MM.1S (cell line): ENCODE results near the gene FGF23.
"Not testable (repeated sequence)": the region's sequence is repeated elsewhere in the genome, so short reads cannot be mapped to it uniquely, and the experiment has no call there.

Experiments
- DNase-seq: peaks from one replicate; pipeline ENCODE4 v3.0.0-alpha.2; 2015
- H2AFZ ChIP-seq: fragments of 300-600 bp; sonication (generic); 2 replicates; pipeline ENCODE4 v1.6.0; 2016; ENCODE audit warnings: antibody characterized with exemption, low read length
- H3F3A ChIP-seq: fragments of 300-600 bp; sonication (generic); 2 replicates; pipeline ENCODE4 v1.6.1; 2016; ENCODE audit warnings: mild to moderate bottlenecking, antibody characterized with exemption, low read length, moderate library complexity, mixed read lengths; ENCODE audit not compliant: insufficient read depth
- H3K27ac ChIP-seq: fragments of 300-600 bp; sonication (generic); 2 replicates; pipeline ENCODE4 v1.5.1; 2016; ENCODE audit warnings: mild to moderate bottlenecking, low read length
- H3K27me3 ChIP-seq: fragments of 300-600 bp; sonication (generic); replicated peaks from 2 replicates; pipeline ENCODE4 v1.6.0; 2016; ENCODE audit warnings: low read length; ENCODE audit not compliant: insufficient read depth
- H3K36me3 ChIP-seq: fragments of 300-600 bp; sonication (generic); replicated peaks from 2 replicates; pipeline ENCODE4 v1.6.1; 2016; ENCODE audit warnings: mild to moderate bottlenecking, low read length, mixed read lengths; ENCODE audit not compliant: insufficient read depth
- H3K4me1 ChIP-seq: fragments of 300-600 bp; sonication (generic); 2 replicates; pipeline ENCODE4 v1.6.1; 2016; ENCODE audit warnings: low read length, mixed read lengths
- H3K4me2 ChIP-seq: fragments of 300-600 bp; sonication (generic); 2 replicates; pipeline ENCODE4 v1.6.0; 2016; ENCODE audit warnings: low read depth, low read length
- H3K4me3 ChIP-seq: fragments of 300-600 bp; sonication (generic); 2 replicates; pipeline ENCODE4 v1.5.1; 2016; ENCODE audit warnings: low read length, mixed read lengths
- H3K79me2 ChIP-seq: fragments of 300-600 bp; sonication (generic); 2 replicates; pipeline ENCODE4 v1.6.1; 2016; ENCODE audit warnings: mixed run types, low read length, mixed read lengths
- H3K9ac ChIP-seq: fragments of 300-600 bp; sonication (generic); 2 replicates; pipeline ENCODE4 v1.6.1; 2016; ENCODE audit warnings: low read length, mixed read lengths
- H3K9me2 ChIP-seq: fragments of 300-600 bp; sonication (generic); replicated peaks from 2 replicates; pipeline ENCODE4 v1.6.1; 2016; ENCODE audit warnings: mild to moderate bottlenecking, low read length, mixed read lengths; ENCODE audit not compliant: insufficient read depth
- H3K9me3 ChIP-seq: fragments of 300-600 bp; sonication (generic); replicated peaks from 2 replicates; pipeline ENCODE4 v1.6.1; 2016; ENCODE audit warnings: mild to moderate bottlenecking, low read length, mixed read lengths; ENCODE audit not compliant: insufficient read depth
- H4K20me1 ChIP-seq: fragments of 300-600 bp; sonication (generic); 2 replicates; pipeline ENCODE4 v1.6.1; 2016; ENCODE audit warnings: mild to moderate bottlenecking, low read length, moderate library complexity, mixed read lengths; ENCODE audit not compliant: insufficient read depth
- CTCF ChIP-seq: fragments of 300-600 bp; sonication (generic); IDR thresholded peaks from 2 replicates; pipeline ENCODE4 v1.5.1; 2016; ENCODE audit warnings: antibody characterized with exemption, low read length, mixed read lengths
- EZH2 ChIP-seq: fragments of 300-600 bp; sonication (generic); optimal IDR thresholded peaks from 2 replicates; pipeline ENCODE3; 2017; ENCODE audit warnings: low read depth, mild to moderate bottlenecking, antibody characterized with exemption, low read length, mixed read lengths
- EZH2phosphoT487 ChIP-seq: fragments of 300-600 bp; sonication (generic); IDR thresholded peaks from 2 replicates; pipeline ENCODE4 v1.6.1; 2018; ENCODE audit warnings: antibody characterized with exemption, low read length

The FGF23 gene

GRCh38 chr12:4412465-4412864 lies 33.0 kb upstream of the FGF23 start:
- H3K4me1 ChIP-seq = no peaks in the 10 kb centered on the region
- H3K27me3 ChIP-seq = 0 out of 2 replicates have a peak, but pooled peaks cover 3% of the 10 kb centered on the region
- no peaks in the 10 kb centered on the region for H3F3A ChIP-seq
- TF ChIP-seq CTCF (no peak), EZH2phosphoT487 (no peak), EZH2 (no peak)
- no peak overlapping the region for H3K4me2 ChIP-seq
- no peak overlapping the region for H3K9ac ChIP-seq
- no peak overlapping the region for H2AFZ ChIP-seq
- H3K4me3 ChIP-seq = no peak overlapping the region
- H4K20me1 ChIP-seq = no peaks in the 10 kb centered on the region
- H3K36me3 ChIP-seq = no peaks in the 10 kb centered on the region
- H3K9me2 ChIP-seq = no peaks in the 10 kb centered on the region
- no peak overlapping the region for H3K27ac ChIP-seq
- no peaks in the 10 kb centered on the region for H3K79me2 ChIP-seq
- DNase-seq = no peak
- no peaks in the 10 kb centered on the region for H3K9me3 ChIP-seq

- Histone ChIP-seq H3K27me3 (0 out of 2 replicates have a peak, but pooled peaks cover 3% of the 10 kb centered on the region), H3K36me3 (no peaks in the 10 kb centered on the region), H3K9me2 (no peaks in the 10 kb centered on the region), H3K4me2 (no peak overlapping the region), H2AFZ (no peak overlapping the region), H3K9me3 (no peaks in the 10 kb centered on the region), H4K20me1 (no peaks in the 10 kb centered on the region), H3F3A (no peaks in the 10 kb centered on the region), H3K27ac (no peak overlapping the region), H3K79me2 (no peaks in the 10 kb centered on the region), H3K9ac (no peak overlapping the region), H3K4me3 (no peak overlapping the region), H3K4me1 (no peaks in the 10 kb centered on the region)
- TF ChIP-seq EZH2phosphoT487 = no peak
- no peak for TF ChIP-seq CTCF
- no peak for TF ChIP-seq EZH2
- DNase-seq = no peak
Observed at GRCh38 chr12:4412056-4412455, 32.5 kb upstream of the FGF23 start.

- no peaks in the 10 kb centered on the region for H3K9me3 ChIP-seq
- no peak overlapping the region for H3K4me2 ChIP-seq
- H3K27ac ChIP-seq = no peak overlapping the region
- TF ChIP-seq EZH2 (no peak), CTCF (no peak), EZH2phosphoT487 (no peak)
- H2AFZ ChIP-seq = no peak overlapping the region
- H3K36me3 ChIP-seq = no peaks in the 10 kb centered on the region
- DNase-seq = no peak
- no peak overlapping the region for H3K4me3 ChIP-seq
- no peak overlapping the region for H3K9ac ChIP-seq
- H3K27me3 ChIP-seq = no peaks in the 10 kb centered on the region
- no peaks in the 10 kb centered on the region for H4K20me1 ChIP-seq
- H3K4me1 ChIP-seq = no peaks in the 10 kb centered on the region
- no peaks in the 10 kb centered on the region for H3F3A ChIP-seq
- no peaks in the 10 kb centered on the region for H3K9me2 ChIP-seq
- no peaks in the 10 kb centered on the region for H3K79me2 ChIP-seq
Observed at GRCh38 chr12:4407136-4407535, 27.6 kb upstream of the FGF23 start.

GRCh38 chr12:4404877-4405637 lies 25.5 kb upstream of the FGF23 start:
- H3K9me3 ChIP-seq, H3K27ac ChIP-seq, H3F3A ChIP-seq, H3K36me3 ChIP-seq, H3K4me1 ChIP-seq, DNase-seq, H3K9ac ChIP-seq, H3K4me3 ChIP-seq, H3K4me2 ChIP-seq, H3K79me2 ChIP-seq, H3K27me3 ChIP-seq, H4K20me1 ChIP-seq, H3K9me2 ChIP-seq, H2AFZ ChIP-seq: not testable (repeated sequence)
